HG03460 (cell line): Measurements from ENCODE around the gene RIPK4.
"Not testable (repeated sequence)": the region's sequence is repeated elsewhere in the genome, so short reads cannot be mapped to it uniquely, and the experiment has no call there.

Experiments used
- ATAC-seq: cut with Tn5 transposase; IDR thresholded peaks from one replicate; pipeline ENCODE4 v1.9.1; 2021; ENCODE audit not compliant: unreplicated experiment

RIPK4 gene

GRCh38 chr21:41796476-41797080 is 29.7 kb upstream of the RIPK4 start:
- ATAC-seq = no peak

- ATAC-seq = no peak
Measured at GRCh38 chr21:41795726-41796125, 28.9 kb upstream of the RIPK4 start.

- no peak for ATAC-seq
Measured at GRCh38 chr21:41794600-41794999, 27.7 kb upstream of the RIPK4 start.

GRCh38 chr21:41792711-41793110 is 25.9 kb upstream of the RIPK4 start:
- ATAC-seq = no peak

- no peak for ATAC-seq
Measured at GRCh38 chr21:41786509-41786987, 19.7 kb upstream of the RIPK4 start.

- not testable (repeated sequence) for ATAC-seq
Measured at GRCh38 chr21:41785262-41785661, 18.4 kb upstream of the RIPK4 start.

GRCh38 chr21:41784456-41785102 is 17.7 kb upstream of the RIPK4 start:
- no peak for ATAC-seq

GRCh38 chr21:41783476-41784180 is 16.8 kb upstream of the RIPK4 start:
- no peak for ATAC-seq

- no peak for ATAC-seq
Measured at GRCh38 chr21:41781050-41781410, 14.2 kb upstream of the RIPK4 start.

- ATAC-seq = no peak
Measured at GRCh38 chr21:41780337-41781049, 13.6 kb upstream of the RIPK4 start.

- ATAC-seq = no peak
Measured at GRCh38 chr21:41779659-41780058, 12.8 kb upstream of the RIPK4 start.

- no peak for ATAC-seq
Measured at GRCh38 chr21:41778930-41779600, 12.2 kb upstream of the RIPK4 start.

GRCh38 chr21:41777951-41778815 is 11.3 kb upstream of the RIPK4 start:
- no peak for ATAC-seq

GRCh38 chr21:41776778-41777177 is 9.9 kb upstream of the RIPK4 start:
- ATAC-seq = no peak

- ATAC-seq = no peak
Measured at GRCh38 chr21:41775149-41775472, 8.3 kb upstream of the RIPK4 start.

- no peak for ATAC-seq
Measured at GRCh38 chr21:41774467-41775148, 7.8 kb upstream of the RIPK4 start.

GRCh38 chr21:41772351-41773080 is 5.7 kb upstream of the RIPK4 start:
- no peak for ATAC-seq

GRCh38 chr21:41771625-41771945 is 4.7 kb upstream of the RIPK4 start:
- ATAC-seq = no peak
